Suprapubic skin (tissue), 3 donors: ENCODE data around the gene PRKACG.

Experiments
- CTCF ChIP-seq, 2 donors: fragments of 200-600 bp in 1 of 2; fragments of 450-650 bp in 1 of 2; sonication (generic) in 1 of 2; IDR thresholded peaks; one replicate each; pipeline ENCODE4 v1.5.1; 2016 to 2019; ENCODE audit warnings: antibody characterized with exemption in 2 of 2, mild to moderate bottlenecking in 1 of 2, moderate library complexity in 1 of 2
- EP300 ChIP-seq: sonication (generic); formaldehyde crosslinking; IDR thresholded peaks from one replicate; pipeline ENCODE4 v1.6.1; 2017; ENCODE audit warnings: antibody characterized with exemption
- POLR2A ChIP-seq, 2 donors: fragments of 450-650 bp; IDR thresholded peaks; one replicate each; pipeline ENCODE4 v1.6.1; 2017; ENCODE audit warnings: antibody characterized with exemption in 2 of 2, mild to moderate bottlenecking in 2 of 2, moderate library complexity in 2 of 2

- TF ChIP-seq CTCF (IDR thresholded peaks at IDR 0.05) (no peak), EP300 (no peak), POLR2A (IDR thresholded peaks at IDR 0.05) (no peak)
Observed at GRCh38 chr9:68974901-68975300, 39.0 kb downstream of the PRKACG start.
